Neural cell (in vitro differentiated cells): Measurements from ENCODE around the gene GAS7. TPM values are rescaled to one million over a fixed set of nuclear protein-coding genes. Genes with fewer than 3 reads are reported as not detected.

Source experiments
- H2AFZ ChIP-seq: fragments of 200-600, 300-800 bp; sonication (generic), shearing (Covaris generic); 2 replicates; pipeline ENCODE4 v1.6.0; 2014; ENCODE audit warnings: low read depth, mild to moderate bottlenecking, antibody characterized with exemption, low read length, moderate library complexity
- H3F3A ChIP-seq: fragments of 200-600 bp; shearing (Covaris generic); 2 replicates; pipeline ENCODE4 v1.6.1; 2016; ENCODE audit warnings: mild to moderate bottlenecking, moderate library complexity, mixed read lengths, antibody characterized with exemption, low read length; ENCODE audit not compliant: insufficient read depth, poor library complexity, severe bottlenecking
- H3K27ac ChIP-seq: fragments of 200-600, 300-800 bp; sonication (generic), shearing (Covaris generic); 2 replicates; pipeline ENCODE4 v1.5.1; 2014; ENCODE audit warnings: mild to moderate bottlenecking, low read length, moderate library complexity
- H3K27me3 ChIP-seq: fragments of 300-800, 200-600 bp; sonication (generic), shearing (Covaris generic); 2 replicates; pipeline ENCODE4 v1.6.0; 2014; ENCODE audit warnings: mild to moderate bottlenecking, low read depth, low read length, moderate library complexity; ENCODE audit not compliant: insufficient read depth
- H3K36me3 ChIP-seq: fragments of 300-800, 200-600 bp; sonication (generic), shearing (Covaris generic); 2 replicates; pipeline ENCODE4 v1.5.1; 2014; ENCODE audit warnings: mild to moderate bottlenecking, antibody characterized with exemption, low read length, moderate library complexity; ENCODE audit not compliant: insufficient read depth
- H3K4me2 ChIP-seq: fragments of 300-800, 200-600 bp; sonication (generic), shearing (Covaris generic); 2 replicates; pipeline ENCODE4 v1.6.0; 2014; ENCODE audit warnings: mild to moderate bottlenecking, low read length
- H3K4me3 ChIP-seq: fragments of 300-800, 200-600 bp; sonication (generic), shearing (Covaris generic); 2 replicates; pipeline ENCODE4 v1.5.1; 2014; ENCODE audit warnings: mild to moderate bottlenecking, low read length, moderate library complexity
- H3K79me2 ChIP-seq: fragments of 200-600 bp; shearing (Covaris generic); replicated peaks from 2 replicates; pipeline ENCODE4 v1.6.0; 2014; ENCODE audit warnings: mild to moderate bottlenecking, low read length, moderate library complexity; ENCODE audit not compliant: insufficient read depth
- H3K9ac ChIP-seq: fragments of 300-800, 200-600 bp; sonication (generic), shearing (Covaris generic); 2 replicates; pipeline ENCODE4 v1.6.1; 2016; ENCODE audit warnings: mild to moderate bottlenecking, low read length, mixed read lengths
- H3K9me2 ChIP-seq: fragments of 200-600 bp; shearing (Covaris generic); 2 replicates; pipeline ENCODE4 v1.6.1; 2016; ENCODE audit warnings: mild to moderate bottlenecking, low read length, mixed read lengths; ENCODE audit not compliant: insufficient read depth
- H3K9me3 ChIP-seq: fragments of 200-600, 300-800 bp; sonication (generic), shearing (Covaris generic); 2 replicates; pipeline ENCODE4 v1.6.1; 2016; ENCODE audit warnings: mild to moderate bottlenecking, mixed run types, low read length, moderate library complexity, mixed read lengths
- H4K20me1 ChIP-seq: fragments of 200-600 bp; shearing (Covaris generic); 2 replicates; pipeline ENCODE4 v1.6.1; 2016; ENCODE audit warnings: mild to moderate bottlenecking, mixed run types; ENCODE audit not compliant: insufficient read depth
- CTCF ChIP-seq: fragments of 450-650 bp; IDR thresholded peaks from 2 replicates; pipeline ENCODE4 v1.5.1; 2014; ENCODE audit warnings: antibody characterized with exemption, mild to moderate bottlenecking, moderate library complexity; ENCODE audit not compliant: poor library complexity, severe bottlenecking
- EP300 ChIP-seq: fragments of 450-650 bp; conservative IDR thresholded peaks from 2 replicates; pipeline ENCODE4 v1.6.1; 2014; ENCODE audit warnings: antibody characterized with exemption, mild to moderate bottlenecking, moderate library complexity; ENCODE audit not compliant: poor library complexity, severe bottlenecking
- EZH2 ChIP-seq: fragments of 200-600, 300-800 bp; shearing (Covaris generic), sonication (generic); IDR thresholded peaks from 2 replicates; pipeline ENCODE4 v1.6.1; 2014; ENCODE audit warnings: antibody characterized with exemption, low read length, borderline replicate concordance, mild to moderate bottlenecking; ENCODE audit not compliant: insufficient read depth, poor library complexity, severe bottlenecking
- MXI1 ChIP-seq: fragments of 450-650 bp; conservative IDR thresholded peaks from 2 replicates; pipeline ENCODE4 v1.6.1; 2014; ENCODE audit warnings: antibody characterized with exemption, mild to moderate bottlenecking; ENCODE audit not compliant: poor library complexity, severe bottlenecking
- POLR2AphosphoS5 ChIP-seq: IDR thresholded peaks from 2 replicates; pipeline ENCODE4 v1.6.1; 2012
- RAD21 ChIP-seq: fragments of 450-650 bp; conservative IDR thresholded peaks from 2 replicates; pipeline ENCODE4 v1.6.1; 2014; ENCODE audit warnings: antibody characterized with exemption, mild to moderate bottlenecking, moderate library complexity
- SMC3 ChIP-seq: fragments of 450-650 bp; conservative IDR thresholded peaks from 2 replicates; pipeline ENCODE4 v1.6.1; 2014; ENCODE audit warnings: antibody characterized with exemption, mild to moderate bottlenecking, moderate library complexity; ENCODE audit not compliant: poor library complexity
- TAF1 ChIP-seq: IDR thresholded peaks from 2 replicates; pipeline ENCODE4 v1.6.1; 2012; ENCODE audit warnings: low read depth
- polyA plus RNA-seq: library from polyadenylated mRNA; depleted of rRNA; stranded (reverse); fragments of >200 nt; gene quantifications from 2 replicates; pipeline ENCODE4 v1.2.3, GENCODE V29; 2014
- TF ChIP-seq, protein P1 (sequence below): IDR thresholded peaks from 2 replicates; pipeline ENCODE4 v1.6.1; 2012; ENCODE audit warnings: borderline replicate concordance

The GAS7 gene
- polyA plus RNA-seq, 1 donor from 2014 or later = 23.6 TPM

DNA sequence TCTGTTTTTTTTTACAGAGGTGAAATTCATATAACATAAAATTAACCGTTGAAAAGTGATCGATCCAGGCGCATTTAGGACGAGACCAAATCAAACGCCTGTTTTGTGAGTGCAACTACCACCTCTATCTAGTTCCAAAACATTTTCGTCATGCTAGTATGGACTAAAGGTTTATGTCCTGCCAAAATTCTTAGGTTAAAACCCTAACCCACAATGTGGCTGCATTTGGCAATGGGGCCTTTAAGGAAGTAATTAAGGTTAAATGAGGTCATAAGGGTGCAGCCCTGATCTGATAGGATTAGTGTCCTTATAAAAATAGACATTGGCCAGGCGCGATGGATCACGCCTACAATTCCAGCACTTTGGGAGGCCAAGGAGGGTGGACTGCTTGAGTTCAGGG, 260.5 kb downstream of the GAS7 start:
- Histone ChIP-seq H3K9ac (no peak overlapping the region), H3K79me2 (no peaks in the 10 kb centered on the region), H2AFZ (no peak overlapping the region), H3K9me2 (no peaks in the 10 kb centered on the region), H3K27me3 (no peaks in the 10 kb centered on the region), H3K27ac (no peak overlapping the region), H4K20me1 (no peaks in the 10 kb centered on the region), H3K4me3 (no peak overlapping the region), H3F3A (no peaks in the 10 kb centered on the region), H3K4me2 (no peak overlapping the region), H3K9me3 (peaks cover 5% of the 10 kb centered on the region), H3K36me3 (peaks cover 7% of the 10 kb centered on the region)
- TF ChIP-seq EP300 (no peak), MXI1 (no peak), RAD21 (no peak), SMC3 (no peak), CTCF (no peak), POLR2AphosphoS5 (no peak), TAF1 (no peak), EZH2 (no peak)
- TF ChIP-seq, protein P1, sequence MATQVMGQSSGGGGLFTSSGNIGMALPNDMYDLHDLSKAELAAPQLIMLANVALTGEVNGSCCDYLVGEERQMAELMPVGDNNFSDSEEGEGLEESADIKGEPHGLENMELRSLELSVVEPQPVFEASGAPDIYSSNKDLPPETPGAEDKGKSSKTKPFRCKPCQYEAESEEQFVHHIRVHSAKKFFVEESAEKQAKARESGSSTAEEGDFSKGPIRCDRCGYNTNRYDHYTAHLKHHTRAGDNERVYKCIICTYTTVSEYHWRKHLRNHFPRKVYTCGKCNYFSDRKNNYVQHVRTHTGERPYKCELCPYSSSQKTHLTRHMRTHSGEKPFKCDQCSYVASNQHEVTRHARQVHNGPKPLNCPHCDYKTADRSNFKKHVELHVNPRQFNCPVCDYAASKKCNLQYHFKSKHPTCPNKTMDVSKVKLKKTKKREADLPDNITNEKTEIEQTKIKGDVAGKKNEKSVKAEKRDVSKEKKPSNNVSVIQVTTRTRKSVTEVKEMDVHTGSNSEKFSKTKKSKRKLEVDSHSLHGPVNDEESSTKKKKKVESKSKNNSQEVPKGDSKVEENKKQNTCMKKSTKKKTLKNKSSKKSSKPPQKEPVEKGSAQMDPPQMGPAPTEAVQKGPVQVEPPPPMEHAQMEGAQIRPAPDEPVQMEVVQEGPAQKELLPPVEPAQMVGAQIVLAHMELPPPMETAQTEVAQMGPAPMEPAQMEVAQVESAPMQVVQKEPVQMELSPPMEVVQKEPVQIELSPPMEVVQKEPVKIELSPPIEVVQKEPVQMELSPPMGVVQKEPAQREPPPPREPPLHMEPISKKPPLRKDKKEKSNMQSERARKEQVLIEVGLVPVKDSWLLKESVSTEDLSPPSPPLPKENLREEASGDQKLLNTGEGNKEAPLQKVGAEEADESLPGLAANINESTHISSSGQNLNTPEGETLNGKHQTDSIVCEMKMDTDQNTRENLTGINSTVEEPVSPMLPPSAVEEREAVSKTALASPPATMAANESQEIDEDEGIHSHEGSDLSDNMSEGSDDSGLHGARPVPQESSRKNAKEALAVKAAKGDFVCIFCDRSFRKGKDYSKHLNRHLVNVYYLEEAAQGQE = no peak

DNA sequence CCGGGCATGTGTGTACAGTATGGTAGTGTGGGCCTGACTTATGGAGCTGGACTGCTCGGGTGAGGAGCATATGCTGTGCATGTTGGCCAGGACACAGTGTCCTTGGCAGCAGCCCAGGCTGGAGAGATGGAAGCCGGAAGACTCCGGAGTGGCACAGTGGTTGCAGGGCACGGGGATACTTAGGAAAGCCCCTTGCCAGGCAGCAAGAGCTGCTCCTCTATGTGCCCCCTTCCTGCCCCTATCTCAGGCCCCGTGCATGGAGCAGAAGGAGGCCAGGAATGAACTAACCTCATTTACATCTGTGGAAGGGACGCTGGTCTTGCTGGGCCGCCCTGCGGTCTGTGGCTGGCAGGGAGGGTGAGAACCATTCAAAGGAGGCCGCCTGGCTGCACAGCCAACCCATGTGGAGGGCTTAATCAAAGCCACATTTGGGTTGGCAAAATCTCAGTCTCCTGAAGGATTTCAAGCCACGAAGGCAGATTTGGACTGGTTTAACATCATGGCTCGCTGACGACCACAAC, 261.1 kb downstream of the GAS7 start:
- Histone ChIP-seq H3K4me2 (no peak overlapping the region), H3K9me3 (peaks cover 5% of the 10 kb centered on the region), H3K4me3 (no peak overlapping the region), H4K20me1 (no peaks in the 10 kb centered on the region), H3K79me2 (no peaks in the 10 kb centered on the region), H3K27me3 (no peaks in the 10 kb centered on the region), H2AFZ (no peak overlapping the region), H3F3A (no peaks in the 10 kb centered on the region), H3K9ac (no peak overlapping the region), H3K9me2 (no peaks in the 10 kb centered on the region), H3K27ac (no peak overlapping the region), H3K36me3 (peaks cover 7% of the 10 kb centered on the region)
- no peak for TF ChIP-seq RAD21
- no peak for TF ChIP-seq MXI1
- TF ChIP-seq CTCF = no peak
